Testis (tissue), 3 donors: ENCODE measurements around the gene CYB5R2. TPM values are rescaled to one million over a fixed set of nuclear protein-coding genes. Genes with fewer than 3 reads are reported as not detected.

ENCODE experiments used
- DNase-seq: peaks from one replicate; pipeline ENCODE4 v3.0.0-alpha.2; 2019
- H3K27ac ChIP-seq, 2 donors: fragments of 200-600 bp; sonication (generic); one replicate each; pipeline ENCODE4 v1.5.1; 2019
- H3K27me3 ChIP-seq: fragments of 200-600 bp; sonication (generic); one replicate; pipeline ENCODE4 v1.5.1; 2019
- H3K36me3 ChIP-seq: fragments of 200-600 bp; sonication (generic); one replicate; pipeline ENCODE4 v1.5.1; 2017; ENCODE audit warnings: low read depth; ENCODE audit errors: missing control alignments
- H3K4me1 ChIP-seq: fragments of 200-600 bp; sonication (generic); one replicate; pipeline ENCODE4 v1.5.1; 2019
- H3K4me3 ChIP-seq, 2 donors: fragments of 200-600 bp; sonication (generic); one replicate each; pipeline ENCODE4 v1.5.1; 2017 to 2019
- H3K9me3 ChIP-seq: fragments of 200-600 bp; sonication (generic); one replicate; pipeline ENCODE4 v1.5.1; 2017
- POLR2A ChIP-seq: fragments of 450-650 bp; IDR thresholded peaks from one replicate; pipeline ENCODE4 v1.6.1; 2017; ENCODE audit warnings: antibody characterized with exemption, mild to moderate bottlenecking, moderate library complexity
- WGBS, 2 donors: methylation state at CpG; one replicate each; pipeline ENCODE4 v1.1.5; 2018; 5-methylcytosine and 5-hydroxymethylcytosine counted together
- intact Hi-C: fragments of 100-400 bp; cut with DNase I; formaldehyde crosslinking; loops from one replicate; pipeline ENCODE4 v1.15.1; 2023; ENCODE audit warnings: low total_unique reads
- polyA plus RNA-seq: library from polyadenylated mRNA; stranded (reverse); fragments of 350-450 nt; fragmentation: Illumina TruSeq; extraction: RNeasy Lipid Tissue Mini Kit (QIAGEN cat#74804); gene quantifications from one replicate; pipeline ENCODE4 v1.2.3, GENCODE V29; 2014; ENCODE audit warnings: low read depth, low replicate concordance; ENCODE audit not compliant: insufficient read depth
- total RNA-seq, 2 donors: library from RNA; depleted of rRNA; stranded (reverse); fragments of >200 nt; gene quantifications; one replicate each; pipeline ENCODE4 v1.2.3, GENCODE V29; 2016
- TF ChIP-seq, protein P1 (sequence below), 3 experiments: fragments of 450-650 bp in 2 of 3; fragments of 200-600 bp in 1 of 3; sonication (generic) in 1 of 3; IDR thresholded peaks; one replicate each; pipeline ENCODE4 v1.5.1; 2016 to 2019; ENCODE audit warnings: antibody characterized with exemption in 3 of 3, mild to moderate bottlenecking in 2 of 3, moderate library complexity in 1 of 3

Gene CYB5R2
- total and polyA plus RNA-seq, 3 donors from 2014 or later: 140 to 263 (median 190) TPM

DNA sequence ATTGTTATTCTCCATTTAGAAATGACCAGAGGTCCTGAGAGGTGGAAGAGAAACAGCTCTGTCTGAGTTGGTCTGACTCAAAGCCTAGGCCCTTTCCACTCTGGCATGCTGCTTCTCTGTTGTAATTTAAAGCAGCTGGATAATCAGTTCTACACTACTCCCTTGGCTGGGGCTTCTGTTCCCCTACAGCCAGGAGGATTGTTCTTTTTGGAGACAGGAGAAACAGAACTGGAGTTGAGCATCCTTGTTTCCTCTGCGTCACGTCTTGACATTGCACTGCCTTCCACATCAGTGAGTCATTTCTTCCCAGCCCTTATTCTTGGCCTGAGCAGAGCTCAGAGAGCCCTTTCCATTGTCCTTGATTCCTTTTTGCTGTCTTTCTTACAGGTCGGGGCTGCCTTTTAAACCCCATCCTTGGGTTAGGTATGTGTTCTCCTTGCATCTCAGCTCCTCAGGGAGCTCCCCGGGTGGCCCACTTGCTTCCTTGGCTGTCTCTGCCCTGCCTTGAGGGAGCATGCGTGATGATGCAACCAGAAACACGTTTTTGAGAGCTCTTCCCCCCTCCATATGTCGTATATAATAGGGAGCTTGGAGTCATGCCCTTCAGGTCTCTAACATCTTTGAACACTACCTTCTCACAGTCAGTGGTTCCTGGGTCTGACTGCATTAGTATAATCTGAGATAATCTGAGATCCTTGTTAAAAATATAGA lies 35.7 kb downstream of the CYB5R2 start:
- TF ChIP-seq, protein P1, sequence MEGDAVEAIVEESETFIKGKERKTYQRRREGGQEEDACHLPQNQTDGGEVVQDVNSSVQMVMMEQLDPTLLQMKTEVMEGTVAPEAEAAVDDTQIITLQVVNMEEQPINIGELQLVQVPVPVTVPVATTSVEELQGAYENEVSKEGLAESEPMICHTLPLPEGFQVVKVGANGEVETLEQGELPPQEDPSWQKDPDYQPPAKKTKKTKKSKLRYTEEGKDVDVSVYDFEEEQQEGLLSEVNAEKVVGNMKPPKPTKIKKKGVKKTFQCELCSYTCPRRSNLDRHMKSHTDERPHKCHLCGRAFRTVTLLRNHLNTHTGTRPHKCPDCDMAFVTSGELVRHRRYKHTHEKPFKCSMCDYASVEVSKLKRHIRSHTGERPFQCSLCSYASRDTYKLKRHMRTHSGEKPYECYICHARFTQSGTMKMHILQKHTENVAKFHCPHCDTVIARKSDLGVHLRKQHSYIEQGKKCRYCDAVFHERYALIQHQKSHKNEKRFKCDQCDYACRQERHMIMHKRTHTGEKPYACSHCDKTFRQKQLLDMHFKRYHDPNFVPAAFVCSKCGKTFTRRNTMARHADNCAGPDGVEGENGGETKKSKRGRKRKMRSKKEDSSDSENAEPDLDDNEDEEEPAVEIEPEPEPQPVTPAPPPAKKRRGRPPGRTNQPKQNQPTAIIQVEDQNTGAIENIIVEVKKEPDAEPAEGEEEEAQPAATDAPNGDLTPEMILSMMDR (IDR thresholded peaks at IDR 0.05): no peak
- TF ChIP-seq POLR2A: no peak
- no peaks in the 10 kb centered on the region for H3K27me3 ChIP-seq
- H3K27ac ChIP-seq: peak overlapping the region; percentile 27 to 82
- peaks cover 18% of the 10 kb centered on the region for H3K4me1 ChIP-seq
- H3K9me3 ChIP-seq: no peaks in the 10 kb centered on the region
- peak; percentile 67 for DNase-seq
- no peaks in the 10 kb centered on the region for H3K36me3 ChIP-seq
- 57 to 63% methylated on average over 7 of the region's 7 CpGs for WGBS, 2 donors
- intact Hi-C loops: no loop called here
- H3K4me3 ChIP-seq: no peak overlapping the region

DNA sequence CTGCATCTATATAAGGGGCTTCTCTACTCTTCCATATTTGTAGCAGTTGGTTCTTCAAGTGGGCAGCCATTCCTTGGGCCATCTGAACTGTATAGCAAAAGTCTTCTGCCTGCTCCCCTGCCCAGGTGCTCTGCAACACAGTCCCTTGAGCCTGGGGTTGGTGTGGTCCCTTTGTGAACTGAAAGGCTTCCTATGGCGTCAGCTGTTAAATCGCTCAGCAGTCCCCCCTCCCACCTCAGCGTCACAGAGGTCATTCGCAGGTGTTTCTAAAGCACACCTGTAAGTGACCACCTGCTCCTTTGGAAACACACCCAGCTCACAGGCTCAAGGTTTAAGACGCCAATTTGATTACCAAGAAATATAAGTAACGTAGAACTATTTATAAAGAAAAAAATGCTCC lies 37.0 kb downstream of the CYB5R2 start:
- no peaks in the 10 kb centered on the region for H3K36me3 ChIP-seq
- H3K4me3 ChIP-seq: no peak overlapping the region
- intact Hi-C loops: no loop called here
- no peaks in the 10 kb centered on the region for H3K9me3 ChIP-seq
- H3K27ac ChIP-seq: peak overlapping the region in 1 of 2 donors; percentile 82
- TF ChIP-seq, protein P1 (IDR thresholded peaks at IDR 0.05): no peak
- no peak for TF ChIP-seq POLR2A
- 87 to 92% methylated on average over 5 to 6 of the region's 6 CpGs for WGBS, 2 donors
- DNase-seq: no peak
- peaks cover 18% of the 10 kb centered on the region for H3K4me1 ChIP-seq
- no peaks in the 10 kb centered on the region for H3K27me3 ChIP-seq

DNA sequence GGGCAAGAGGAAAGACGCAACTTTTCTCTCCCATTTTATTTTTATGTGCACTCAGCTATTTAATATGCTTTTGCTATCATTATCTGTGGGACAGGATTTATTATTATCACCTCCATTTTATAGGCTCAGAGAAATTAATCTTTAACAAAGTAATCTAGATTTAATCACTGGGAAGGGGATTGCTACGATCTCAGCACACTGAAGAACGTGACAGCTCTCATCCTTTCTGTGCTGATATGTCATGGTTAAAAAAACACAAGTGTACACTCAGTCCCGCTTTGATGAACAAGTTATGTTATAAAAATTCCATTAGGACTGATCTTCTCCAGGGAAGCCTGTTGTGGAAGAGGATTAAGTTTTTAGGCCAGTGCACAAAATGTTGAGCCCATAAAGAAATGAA lies 37.6 kb downstream of the CYB5R2 start:
- H3K9me3 ChIP-seq: no peaks in the 10 kb centered on the region
- no peaks in the 10 kb centered on the region for H3K27me3 ChIP-seq
- H3K4me3 ChIP-seq: no peak overlapping the region
- no peaks in the 10 kb centered on the region for H3K36me3 ChIP-seq
- H3K4me1 ChIP-seq: peaks cover 18% of the 10 kb centered on the region
- TF ChIP-seq, protein P1 (IDR thresholded peaks at IDR 0.05): no peak
- no peak for TF ChIP-seq POLR2A
- intact Hi-C loops: no loop called here
- no peak for DNase-seq
- no peak overlapping the region for H3K27ac ChIP-seq
- WGBS, 2 donors: 93 to 97% methylated on average over 4 of the region's 4 CpGs

DNA sequence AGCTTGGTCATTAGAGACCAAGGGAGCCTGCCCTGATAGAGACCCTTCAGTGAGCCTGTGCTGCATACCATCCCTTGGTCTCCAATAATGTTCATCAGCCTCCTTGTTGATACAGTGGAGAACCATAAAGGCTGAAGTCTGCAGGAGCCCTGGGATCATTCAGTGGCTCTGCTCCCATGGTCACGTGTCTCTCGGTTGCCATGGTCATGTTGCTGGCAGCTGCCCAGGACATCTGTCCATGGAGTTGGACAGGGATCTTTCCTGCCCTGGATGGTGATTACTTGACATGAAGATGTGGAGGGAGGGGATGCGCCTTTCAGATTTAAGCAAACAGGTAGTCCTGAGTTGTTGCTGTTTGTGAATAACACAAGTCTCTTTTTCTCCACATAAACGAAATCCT lies 38.2 kb downstream of the CYB5R2 start:
- H3K4me1 ChIP-seq: peaks cover 15% of the 10 kb centered on the region
- no peaks in the 10 kb centered on the region for H3K9me3 ChIP-seq
- H3K27me3 ChIP-seq: no peaks in the 10 kb centered on the region
- no peak overlapping the region for H3K4me3 ChIP-seq
- WGBS, 2 donors: 76 to 80% methylated on average over 4 of the region's 4 CpGs
- intact Hi-C loops: no loop called here
- TF ChIP-seq, protein P1 (IDR thresholded peaks at IDR 0.05): no peak
- TF ChIP-seq POLR2A: no peak
- no peak for DNase-seq
- no peak overlapping the region for H3K27ac ChIP-seq
- H3K36me3 ChIP-seq: no peaks in the 10 kb centered on the region

DNA sequence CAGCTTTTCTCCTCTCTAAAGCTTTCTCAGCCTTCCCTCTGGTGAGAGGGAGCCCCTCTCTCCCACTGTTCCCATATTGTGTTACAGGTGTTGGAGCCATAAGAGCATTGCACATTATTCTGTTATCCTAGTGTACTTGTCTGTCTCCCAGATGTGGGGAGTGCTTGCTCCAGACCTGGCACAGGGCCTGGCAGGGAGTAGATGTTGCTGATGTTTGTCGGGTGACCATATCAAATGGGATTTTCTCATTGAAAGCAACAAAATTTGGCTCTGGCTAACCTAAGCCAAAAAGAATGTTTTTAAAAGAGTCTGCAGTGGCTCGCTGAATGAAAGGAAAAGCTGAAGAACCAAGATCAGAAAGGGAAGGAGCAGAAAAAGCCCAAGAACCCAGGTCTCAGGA lies 41.1 kb downstream of the CYB5R2 start:
- no peaks in the 10 kb centered on the region for H3K36me3 ChIP-seq

More for the DNA sequence above, 41.1 kb downstream of the CYB5R2 start:
- Histone ChIP-seq H3K9me3 (no peaks in the 10 kb centered on the region), H3K27me3 (no peaks in the 10 kb centered on the region), H3K4me1 (no peaks in the 10 kb centered on the region), H3K27ac (no peak overlapping the region), H3K4me3 (no peak overlapping the region)
- DNase-seq: no peak
- 80 to 84% methylated on average over 2 of the region's 2 CpGs for WGBS, 2 donors
- no peak for TF ChIP-seq POLR2A
- intact Hi-C loops: no loop called here
